ENCODE data around the gene ANK3. TPM values are rescaled to one million over a fixed set of nuclear protein-coding genes. Genes with fewer than 3 reads are reported as not detected.
"Not testable (repeated sequence)": the region's sequence is repeated elsewhere in the genome, so short reads cannot be mapped to it uniquely, and the experiment has no call there.

The ANK3 gene
- total RNA-seq, 1 experiment from 2014 or later = 1.7 TPM

DNA sequence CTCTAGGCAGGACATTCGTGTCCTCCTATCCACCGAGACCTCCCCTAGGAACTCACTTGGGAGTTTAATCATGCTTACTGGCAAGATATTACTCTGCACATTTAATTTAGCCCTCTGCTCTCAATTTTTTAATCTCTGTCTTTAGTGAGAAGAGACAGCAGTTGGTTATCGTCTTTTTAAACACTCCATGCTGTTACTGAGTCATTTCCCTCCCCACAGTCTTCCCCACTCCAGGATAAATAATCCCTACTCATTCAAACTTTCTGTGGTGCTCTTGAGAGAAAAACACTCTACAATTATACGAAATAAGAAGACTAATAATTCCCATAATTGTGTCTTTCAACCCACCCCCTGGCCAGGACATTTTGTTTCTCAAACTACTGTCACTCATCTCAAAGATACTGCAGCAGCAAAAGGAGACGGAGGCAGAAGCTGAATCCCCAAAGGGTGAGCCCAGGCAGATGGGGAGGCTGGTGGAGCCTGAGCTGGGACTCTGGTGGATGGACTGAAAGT lies 84.2 kb downstream of the ANK3 start:
- DNase-seq (ENCODE audit: low read depth) = peak; percentile 33

- DNase-seq (ENCODE audit: low read depth) = no peak
Measured at GRCh38 chr10:60304829-60305379, 84.8 kb downstream of the ANK3 start.

DNA sequence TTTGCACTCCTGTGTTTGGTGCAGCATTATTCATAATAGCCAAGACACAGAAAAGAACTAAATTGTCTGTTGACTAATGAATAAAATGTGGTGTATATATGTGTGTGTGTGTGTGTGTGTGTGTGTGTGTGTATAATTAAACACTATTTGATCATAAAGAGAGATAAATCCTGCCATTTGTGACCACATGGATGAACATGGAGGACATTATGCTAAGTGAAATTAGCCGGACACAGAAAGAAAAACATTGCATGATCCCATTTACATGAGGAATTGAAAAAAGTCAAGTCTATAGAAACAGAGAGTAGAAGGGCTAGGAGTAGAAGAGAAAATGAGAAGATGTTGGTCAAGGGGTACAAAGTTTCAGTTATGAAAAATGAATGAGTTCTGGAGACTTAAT lies 85.9 kb downstream of the ANK3 start:
- no peak for DNase-seq (ENCODE audit: low read depth)

GRCh38 chr10:60299961-60300883 lies 89.5 kb downstream of the ANK3 start:
- peak; percentile 72 for DNase-seq (ENCODE audit: low read depth)

DNA sequence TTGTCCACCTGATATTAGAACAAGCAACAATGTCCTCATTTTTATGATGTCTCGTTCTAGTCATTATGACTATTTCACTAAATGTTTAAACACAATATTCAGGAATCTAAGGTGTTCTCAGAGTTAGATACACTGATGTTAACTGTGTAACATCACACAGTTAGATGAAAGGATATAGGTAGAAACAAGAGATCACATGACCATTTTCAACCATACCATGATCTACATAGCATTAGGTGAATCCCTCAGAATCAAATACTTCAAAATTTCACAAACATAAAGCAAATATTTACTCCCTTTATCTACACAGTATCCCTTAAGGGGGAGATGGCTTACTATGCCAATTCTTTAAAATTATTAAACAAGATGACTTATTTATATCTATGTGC lies 90.3 kb downstream of the ANK3 start:
- DNase-seq (ENCODE audit: low read depth) = no peak

GRCh38 chr10:60298408-60299389 lies 91.0 kb downstream of the ANK3 start:
- DNase-seq (ENCODE audit: low read depth) = no peak

GRCh38 chr10:60296073-60296472 lies 93.6 kb downstream of the ANK3 start:
- DNase-seq (ENCODE audit: low read depth) = no peak

DNA sequence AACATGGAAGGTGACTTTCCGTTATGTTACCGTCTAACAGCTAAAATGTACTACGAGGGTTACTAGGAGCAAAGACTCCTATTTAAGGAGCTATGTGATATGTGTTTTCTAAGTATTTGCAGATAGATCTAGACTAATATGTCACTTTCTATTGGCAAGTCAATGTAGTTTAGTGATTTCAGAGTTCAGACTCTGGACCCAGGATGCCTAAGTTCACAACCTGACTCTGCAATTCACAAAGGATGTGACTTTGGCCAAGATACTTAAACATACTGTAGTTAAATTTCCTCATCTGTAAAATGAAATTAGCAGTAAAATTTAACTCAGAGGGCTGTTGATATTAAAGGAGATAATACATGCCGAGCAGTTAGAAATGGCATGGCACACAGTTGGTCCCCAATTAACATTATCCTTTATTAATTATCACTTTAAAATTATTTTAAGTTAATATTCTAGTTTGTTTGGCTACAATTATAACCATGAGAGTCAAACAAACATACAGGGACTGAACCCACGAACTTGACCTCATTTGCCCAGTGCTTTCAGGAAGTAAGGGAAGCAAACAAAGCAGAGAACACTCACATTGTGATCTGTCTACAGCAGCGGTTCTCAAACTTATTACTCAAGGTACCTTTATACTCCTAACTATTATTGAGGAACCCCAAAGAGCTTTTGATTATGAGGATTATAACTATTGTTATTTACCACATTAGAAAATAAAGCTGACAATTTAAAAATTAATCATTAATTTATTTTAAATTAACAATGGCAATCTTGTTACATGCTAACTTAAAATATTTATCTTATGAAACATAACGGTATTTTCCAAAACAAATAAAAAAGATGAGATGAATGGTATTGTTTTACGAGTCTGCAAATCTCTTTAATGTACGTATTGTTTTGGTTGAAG lies 94.4 kb downstream of the ANK3 start:
- no peak for DNase-seq (ENCODE audit: low read depth)

DNA sequence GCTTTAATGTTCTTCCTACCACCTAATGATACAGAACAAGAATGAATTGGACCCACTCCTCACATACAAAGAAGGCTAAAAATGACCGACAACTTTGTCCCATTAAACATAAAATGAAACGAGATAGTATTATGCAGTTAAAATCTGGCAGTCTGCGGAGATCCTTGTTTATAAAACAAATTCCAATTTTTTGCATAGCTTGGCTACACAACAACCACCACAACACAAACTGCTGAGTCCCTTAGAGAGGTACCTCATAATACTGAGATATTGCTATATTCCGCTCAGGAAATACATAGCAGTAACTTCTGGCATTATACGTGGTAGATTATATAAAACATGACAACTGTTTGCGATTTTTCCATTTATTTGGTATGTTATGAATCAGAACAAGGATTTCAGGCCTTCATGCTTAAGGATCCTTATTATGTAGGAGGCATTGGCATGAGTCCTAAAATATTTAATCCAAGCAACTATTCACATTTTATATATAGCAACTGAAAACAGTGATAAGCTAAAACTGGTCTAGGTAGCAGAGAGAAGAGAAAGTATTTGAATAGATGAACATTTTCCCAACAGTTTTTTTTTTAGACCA lies 96.0 kb downstream of the ANK3 start:
- no peak for DNase-seq (ENCODE audit: low read depth)

DNA sequence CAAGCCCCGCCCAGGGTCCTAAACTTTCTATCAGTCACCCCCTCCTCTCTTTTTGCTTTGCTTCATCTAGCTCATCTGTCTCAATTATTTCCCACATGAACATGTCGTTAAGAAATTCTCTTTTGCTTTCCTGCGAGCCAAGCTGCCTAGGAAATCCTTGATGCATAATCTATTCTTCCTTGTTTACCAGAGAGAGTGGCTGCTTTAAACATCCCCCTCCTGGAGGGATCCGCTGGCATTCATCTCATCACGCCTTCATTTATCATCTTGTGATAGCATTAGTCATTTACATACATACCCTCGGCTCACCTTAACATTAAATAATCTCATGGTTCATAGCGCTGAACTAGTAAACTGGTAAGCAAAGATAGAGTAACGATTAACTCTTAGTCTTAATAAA lies 96.7 kb downstream of the ANK3 start:
- no peak for DNase-seq (ENCODE audit: low read depth)

GRCh38 chr10:60292536-60292935 lies 97.1 kb downstream of the ANK3 start:
- DNase-seq (ENCODE audit: low read depth) = not testable (repeated sequence)

- DNase-seq (ENCODE audit: low read depth) = no peak
Measured at GRCh38 chr10:60291344-60291930, 98.2 kb downstream of the ANK3 start.

- no peak for DNase-seq (ENCODE audit: low read depth)
Measured at GRCh38 chr10:60290558-60290957, 99.1 kb downstream of the ANK3 start.

- no peak for DNase-seq (ENCODE audit: low read depth)
Measured at GRCh38 chr10:60289800-60290199, 99.9 kb downstream of the ANK3 start.

GRCh38 chr10:60288256-60288655 lies 101.4 kb downstream of the ANK3 start:
- no peak for DNase-seq (ENCODE audit: low read depth)

GRCh38 chr10:60286559-60286958 lies 103.1 kb downstream of the ANK3 start:
- no peak for DNase-seq (ENCODE audit: low read depth)

DNA sequence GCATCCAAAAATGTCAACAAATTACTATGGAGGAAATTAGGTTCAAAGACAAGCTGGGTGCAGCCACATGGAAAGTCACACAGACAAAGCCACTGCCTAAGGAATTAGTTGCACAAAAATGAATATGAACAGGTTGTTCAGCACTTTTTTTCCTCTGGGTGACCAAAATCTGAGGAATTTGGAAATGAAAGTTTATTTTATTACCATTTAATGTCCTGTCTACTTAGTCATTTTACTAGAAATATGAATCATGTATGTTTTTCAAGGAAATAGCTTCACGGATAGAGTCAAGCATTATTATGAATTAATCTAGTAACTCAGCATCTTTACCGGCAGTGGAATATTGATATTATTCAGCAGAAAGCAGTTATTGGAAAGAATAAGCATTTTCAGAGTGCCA lies 106.3 kb downstream of the ANK3 start:
- DNase-seq (ENCODE audit: low read depth) = no peak

DNA sequence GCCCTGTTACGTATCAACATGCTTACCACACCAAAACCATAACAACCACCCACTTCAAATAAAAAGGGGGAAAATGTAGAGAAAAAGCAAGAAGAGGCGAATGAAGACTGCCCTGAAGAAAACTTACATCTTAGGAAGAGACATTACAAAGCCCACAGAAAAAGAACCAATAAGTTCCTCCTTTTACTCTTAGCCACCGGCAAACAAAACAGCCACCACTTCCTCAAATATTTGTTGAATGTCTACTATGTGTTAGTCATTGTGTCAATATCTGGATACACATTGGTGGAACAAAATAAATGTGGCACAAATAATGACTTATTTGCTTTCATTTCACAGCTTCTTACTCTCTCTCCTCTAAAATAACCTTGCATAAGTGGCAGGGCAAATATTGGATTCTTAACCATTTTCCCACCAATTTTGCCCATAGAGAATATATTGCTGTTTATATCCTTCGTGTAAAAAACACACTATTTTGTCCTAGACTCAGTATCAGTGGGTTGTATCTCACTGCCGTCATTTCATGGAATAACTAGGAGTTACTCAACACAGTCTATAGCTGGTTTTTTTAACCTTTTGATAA lies 106.8 kb downstream of the ANK3 start:
- DNase-seq (ENCODE audit: low read depth) = peak; percentile 46

- peak; percentile 18 for DNase-seq (ENCODE audit: low read depth)
Measured at GRCh38 chr10:60281792-60282353, 107.8 kb downstream of the ANK3 start.
